HG03469 (cell line): ENCODE data around the gene LIPA.

Source experiments
- ATAC-seq: cut with Tn5 transposase; IDR thresholded peaks from one replicate; pipeline ENCODE4 v1.9.1; 2021; ENCODE audit warnings: mild to moderate bottlenecking, moderate library complexity, moderate number of reproducible peaks; ENCODE audit not compliant: unreplicated experiment

LIPA gene

DNA sequence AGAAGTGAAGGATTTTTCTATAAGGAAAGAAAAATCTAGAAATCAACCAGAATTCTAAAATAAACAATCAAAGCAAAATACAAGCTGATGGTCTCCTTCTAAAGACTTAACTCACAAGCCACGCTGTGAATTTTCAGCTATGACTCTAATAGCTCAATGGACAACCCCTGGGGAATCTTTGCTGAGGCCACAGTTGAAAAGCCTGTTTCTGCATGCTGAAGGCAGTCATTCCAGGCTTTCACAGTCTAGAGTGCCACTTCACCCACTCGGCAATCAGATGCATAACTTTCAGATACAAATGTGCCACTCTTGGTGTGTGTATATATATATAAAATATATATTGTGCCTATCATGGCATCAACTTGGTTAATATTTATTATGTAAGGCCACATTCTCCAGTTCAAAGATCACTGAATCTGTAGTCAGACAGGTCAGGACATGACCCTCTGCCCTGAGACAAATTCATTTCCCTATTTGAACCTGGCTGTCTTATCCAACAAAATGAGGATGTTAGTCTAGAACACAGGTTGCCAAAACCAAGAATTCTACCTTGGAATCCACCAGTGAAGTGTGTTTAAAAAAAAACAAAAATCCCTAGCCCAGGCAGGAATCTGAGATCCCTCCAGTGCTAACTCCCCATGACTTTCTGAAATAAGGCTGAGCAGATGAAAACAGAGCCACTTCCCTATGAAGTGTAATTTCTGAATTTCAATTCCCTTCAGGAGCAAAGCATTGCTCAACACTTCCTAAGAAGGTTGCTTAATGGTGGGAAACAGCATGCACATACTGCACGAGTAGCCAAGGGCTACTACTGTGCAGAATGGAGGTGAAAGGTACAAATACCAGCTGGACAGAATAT lies 9.9 kb downstream of the LIPA start:
- ATAC-seq: no peak

DNA sequence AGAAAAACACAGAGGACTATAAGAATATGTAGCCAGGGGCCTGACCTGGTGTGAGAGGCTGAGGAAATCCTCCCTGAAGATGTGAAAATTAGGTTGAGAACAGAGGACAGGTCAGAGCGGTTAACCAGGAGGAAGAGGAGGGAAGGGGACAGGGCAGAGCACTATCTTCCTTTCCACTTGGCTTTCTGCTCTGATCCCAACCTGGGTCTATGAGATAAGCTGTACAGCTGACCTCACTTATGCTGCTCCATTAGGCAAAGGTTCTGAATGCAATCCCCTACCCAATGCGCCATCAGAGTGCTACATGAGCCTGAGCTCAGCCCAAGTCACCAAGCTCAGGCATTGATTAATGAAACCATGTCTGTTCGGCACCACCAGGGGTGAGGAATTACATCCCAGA lies 10.5 kb downstream of the LIPA start:
- no peak for ATAC-seq

DNA sequence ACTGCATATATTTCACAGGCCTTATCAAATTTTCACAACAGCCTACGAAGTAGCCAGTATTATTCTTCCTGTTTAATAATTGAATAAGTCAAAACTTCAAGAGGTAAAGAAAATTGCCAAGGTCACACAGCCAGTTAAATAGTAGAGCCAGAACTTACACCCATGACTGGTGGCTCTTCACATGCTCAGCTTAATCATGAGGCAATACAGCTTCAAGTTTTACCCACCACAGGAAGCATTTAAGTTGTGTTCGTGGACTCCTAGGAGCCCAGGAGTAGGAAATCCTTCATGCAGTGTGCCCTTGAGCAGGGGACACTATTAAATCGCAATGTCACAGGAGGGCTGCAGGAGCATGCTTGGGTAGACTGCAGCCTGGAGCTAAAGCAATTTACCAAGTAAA lies 11.1 kb downstream of the LIPA start:
- no peak for ATAC-seq

DNA sequence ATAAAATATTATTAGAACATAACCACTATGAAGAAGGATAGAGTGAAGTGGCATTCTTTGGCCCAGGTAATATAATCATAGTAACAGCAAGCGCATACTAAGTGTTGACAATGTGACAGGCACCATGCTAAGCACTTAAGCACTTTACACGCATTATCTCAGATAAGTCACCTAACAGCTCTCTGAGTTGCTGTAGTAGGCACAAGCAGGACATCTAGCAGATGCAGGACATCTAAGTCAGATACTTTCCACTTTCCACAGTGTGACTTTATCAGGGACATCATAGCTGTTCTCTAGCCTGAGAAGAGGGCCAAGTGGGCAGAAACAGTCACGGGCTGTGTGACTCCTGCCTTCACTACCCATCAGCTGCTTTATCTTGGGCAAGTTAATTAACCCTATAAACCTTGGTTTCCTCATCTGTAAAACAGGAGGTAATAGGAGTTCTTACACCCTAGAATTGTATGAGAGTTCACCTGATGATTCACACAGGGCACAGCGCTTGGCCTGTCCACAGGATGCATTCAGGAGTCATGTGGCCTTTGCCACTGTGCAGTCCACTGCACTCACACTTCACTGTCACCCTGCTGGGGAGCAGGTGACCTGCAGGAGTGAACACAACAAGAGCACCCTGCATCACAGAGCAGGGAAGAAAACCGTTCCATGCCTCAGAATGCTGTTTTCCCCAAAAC lies 12.5 kb downstream of the LIPA start:
- ATAC-seq: no peak

- no peak for ATAC-seq
Observed at GRCh38 chr10:89237849-89238248, 13.7 kb downstream of the LIPA start.

- no peak for ATAC-seq
Observed at GRCh38 chr10:89236226-89236797, 15.3 kb downstream of the LIPA start.

GRCh38 chr10:89235073-89235798 lies 16.3 kb downstream of the LIPA start:
- ATAC-seq: no peak

DNA sequence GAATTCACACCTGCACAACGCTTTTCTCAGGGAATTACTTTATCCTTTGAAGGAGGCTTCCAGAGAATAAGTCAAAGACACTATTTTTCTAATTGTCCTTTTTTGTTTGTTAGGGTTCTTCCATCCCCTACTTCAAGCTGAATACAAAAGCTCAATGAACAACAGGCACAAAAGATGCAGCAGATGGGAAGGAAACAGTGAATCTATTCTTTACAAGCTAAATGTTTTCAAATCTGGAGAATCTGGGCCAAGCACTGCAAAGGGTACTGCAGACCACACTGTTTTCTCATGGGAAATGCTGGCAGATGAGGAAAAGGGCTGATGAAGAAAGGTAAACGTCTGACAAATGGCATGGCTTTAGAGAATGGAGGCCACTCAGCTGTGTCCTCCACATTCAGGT lies 18.5 kb downstream of the LIPA start:
- ATAC-seq: no peak

- ATAC-seq: no peak
Observed at GRCh38 chr10:89228962-89229361, 22.6 kb downstream of the LIPA start.

DNA sequence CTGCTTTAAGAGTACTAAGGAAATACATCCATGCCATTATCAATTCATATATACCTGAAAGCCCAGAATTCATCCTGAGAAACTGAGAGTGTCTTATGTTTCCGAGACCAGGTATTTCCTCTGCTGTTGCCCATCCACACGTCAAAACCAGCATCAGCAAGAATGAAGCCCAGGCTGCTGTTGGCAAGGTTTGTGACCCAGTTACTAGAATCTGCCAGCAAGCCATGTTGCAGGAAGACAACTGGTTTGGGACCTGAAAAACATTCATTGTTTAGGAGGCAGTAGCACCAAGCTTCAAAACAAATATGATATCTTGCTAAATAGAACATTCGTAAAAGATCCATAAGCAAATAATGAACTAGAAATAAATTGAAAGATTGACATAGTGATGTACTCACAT lies 23.4 kb downstream of the LIPA start:
- no peak for ATAC-seq

DNA sequence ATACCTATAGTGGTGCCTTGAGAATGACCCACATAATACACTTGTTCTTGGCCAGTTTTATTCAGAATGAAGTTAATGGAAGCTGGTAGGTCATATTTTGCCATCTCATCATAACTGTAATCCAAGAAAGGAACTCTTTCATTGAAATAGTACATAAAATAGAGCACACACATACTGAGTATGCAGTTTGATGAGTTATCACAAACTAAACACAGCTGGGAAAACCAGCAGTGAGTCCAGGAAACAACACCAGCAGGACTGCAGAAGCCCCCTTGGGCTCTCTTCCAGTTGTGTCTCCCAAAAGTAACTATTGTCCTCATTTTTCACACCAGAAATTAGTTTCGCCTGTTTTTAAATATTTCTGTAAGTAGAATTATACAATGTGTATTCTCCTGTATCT lies 24.7 kb downstream of the LIPA start:
- no peak for ATAC-seq

DNA sequence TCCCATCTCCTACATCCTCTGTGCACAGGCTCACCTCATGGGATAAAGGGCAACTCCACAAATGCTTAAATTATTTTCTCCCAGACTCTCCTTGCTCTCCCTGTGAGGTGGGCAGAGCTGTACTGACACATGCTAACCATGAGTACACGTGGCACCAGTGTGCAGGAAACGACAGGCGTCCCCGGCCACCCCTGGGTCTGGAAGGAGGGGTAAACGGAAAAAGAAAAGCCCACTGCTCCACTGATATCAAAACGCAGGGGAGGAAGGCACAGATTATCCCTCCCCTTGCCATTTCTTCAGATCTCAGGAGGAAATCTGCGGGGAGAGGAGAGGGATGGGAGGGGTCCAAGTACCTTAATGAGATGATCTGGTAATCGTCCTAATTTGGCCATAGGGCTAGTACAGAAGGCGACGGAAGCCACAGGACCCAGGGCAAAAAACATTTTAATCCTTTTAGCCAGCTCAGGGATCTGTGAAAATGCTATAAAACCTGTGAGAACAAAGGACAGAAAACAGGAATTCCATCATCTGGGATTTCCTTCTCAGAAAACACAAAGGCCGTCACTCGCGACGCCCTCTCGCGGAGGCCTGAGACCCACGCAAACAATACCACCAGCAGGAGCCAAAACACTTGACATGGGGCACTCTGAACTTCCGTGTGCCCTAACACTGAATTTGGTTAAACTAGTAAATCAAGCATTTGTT lies 26.7 kb downstream of the LIPA start:
- ATAC-seq: no peak

GRCh38 chr10:89221919-89222318 lies 29.7 kb downstream of the LIPA start:
- no peak for ATAC-seq

GRCh38 chr10:89219513-89220218 lies 31.9 kb downstream of the LIPA start:
- no peak for ATAC-seq

DNA sequence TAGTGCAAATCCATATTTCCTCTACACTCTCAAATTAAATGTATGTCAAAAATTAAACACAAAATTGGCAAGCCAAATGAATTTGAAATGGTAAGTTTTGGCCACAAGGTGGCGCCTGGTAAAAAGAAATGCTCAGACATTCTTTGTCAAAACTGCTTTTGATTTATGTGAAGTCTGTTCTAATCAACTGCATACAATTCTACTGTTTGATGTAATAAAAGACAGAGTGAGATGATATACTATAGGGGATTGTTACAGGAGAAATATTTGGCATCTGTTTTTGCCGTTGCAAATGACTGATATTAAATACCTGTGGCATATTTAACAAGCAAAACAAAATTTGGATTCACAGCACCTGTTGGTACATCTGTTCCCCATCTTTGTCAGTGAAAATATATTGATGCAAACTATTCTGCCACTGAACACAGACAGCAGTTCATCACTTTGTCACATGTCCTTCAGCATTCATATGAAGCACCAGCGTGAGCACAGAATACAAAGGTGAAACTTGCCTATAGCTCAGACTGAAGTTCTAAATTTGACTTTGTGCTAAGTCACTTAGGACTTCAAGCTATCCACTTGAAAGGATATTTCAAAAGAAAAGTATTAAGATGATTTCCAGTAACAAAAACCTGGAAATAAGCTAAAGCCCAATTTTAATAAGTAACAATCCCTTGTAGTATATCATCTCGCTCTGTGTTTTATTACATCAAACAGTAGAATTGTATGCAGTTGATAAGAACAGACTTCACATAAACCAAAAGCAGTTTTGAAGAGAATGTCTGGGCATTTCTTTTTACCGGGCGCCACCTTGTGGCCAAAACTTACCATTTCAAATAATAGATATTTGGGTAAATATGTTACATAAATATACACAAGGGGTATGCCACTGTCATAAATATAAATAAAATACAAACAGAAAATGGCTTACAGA lies 34.3 kb downstream of the LIPA start:
- ATAC-seq: no peak

DNA sequence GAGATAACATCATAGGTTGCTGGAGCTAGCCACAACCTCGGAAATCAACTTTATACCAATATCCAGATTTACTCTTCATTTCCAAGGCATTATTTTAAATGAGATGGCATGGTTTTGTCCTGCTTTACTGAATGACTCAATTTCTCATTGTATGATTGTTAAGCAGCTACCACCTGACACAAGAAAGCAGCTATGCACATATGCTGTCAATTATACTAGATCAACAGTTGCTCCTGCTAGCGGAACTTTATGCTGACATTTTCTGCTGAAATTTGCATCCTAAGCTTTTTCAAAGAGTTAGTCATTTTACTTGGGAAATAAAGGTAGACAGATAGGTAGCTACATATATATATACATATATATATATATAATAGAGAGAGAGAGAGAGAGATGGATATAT lies 35.5 kb downstream of the LIPA start:
- no peak for ATAC-seq

GRCh38 chr10:89215511-89215910 lies 36.1 kb downstream of the LIPA start:
- ATAC-seq: no peak

DNA sequence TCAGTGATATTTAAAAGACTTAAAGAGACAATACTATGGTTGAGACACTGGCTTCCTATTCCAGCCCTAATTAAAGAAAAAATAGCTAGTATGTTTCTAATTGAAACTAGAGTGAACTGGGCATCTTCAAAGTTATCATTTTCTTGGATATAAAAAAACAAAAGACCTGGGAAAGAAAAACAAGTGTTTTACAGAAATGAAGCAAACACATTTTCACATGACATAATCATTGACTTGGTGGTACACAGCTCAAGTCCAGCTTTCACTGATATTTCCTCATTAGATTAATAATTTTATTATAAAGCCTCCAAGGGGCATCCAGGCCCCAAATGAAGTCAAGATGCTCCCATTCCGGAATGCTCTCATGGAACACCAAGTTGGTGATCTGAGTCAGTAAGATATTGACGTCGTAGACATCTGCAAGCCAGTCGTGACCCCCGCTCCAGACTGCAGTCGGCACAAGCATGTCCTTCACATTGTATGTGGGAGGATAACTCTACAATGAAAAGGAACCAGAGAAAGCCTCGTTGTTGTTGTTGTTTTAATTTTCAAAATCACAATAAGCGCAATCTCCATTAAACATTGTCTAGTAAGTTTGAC lies 36.9 kb downstream of the LIPA start:
- no peak for ATAC-seq
